GM12891 (cell line): ENCODE data around the gene SYNDIG1L. TPM values are rescaled to one million over a fixed set of nuclear protein-coding genes. Genes with fewer than 3 reads are reported as not detected.

Experiments used
- DNase-seq: peaks from one replicate; pipeline ENCODE4 v3.0.0; 2011; ENCODE audit warnings: low spot score; ENCODE audit not compliant: insufficient read length
- FAIRE-seq: peaks from 2 replicates; lab custom pipeline; 2011; peaks lifted over from hg19 to GRCh38; lab: Jason Lieb, UNC
- PAX5 ChIP-seq: IDR thresholded peaks from 2 replicates; pipeline ENCODE4 v1.6.1; 2011; ENCODE audit warnings: low read length, moderate library complexity, mild to moderate bottlenecking; ENCODE audit not compliant: insufficient read depth, severe bottlenecking
- POLR2A ChIP-seq: IDR thresholded peaks from 2 replicates; pipeline ENCODE4 v1.6.1; 2011; ENCODE audit warnings: low read depth, low read length, control low read depth
- POLR2AphosphoS5 ChIP-seq: IDR thresholded peaks from 2 replicates; pipeline ENCODE4 v1.6.1; 2011; ENCODE audit warnings: low read depth, low read length, control low read depth
- POU2F2 ChIP-seq: IDR thresholded peaks from 2 replicates; pipeline ENCODE4 v1.6.1; 2011; ENCODE audit warnings: low read depth, mild to moderate bottlenecking, control low read depth, low read length, moderate library complexity
- SPI1 ChIP-seq: IDR thresholded peaks from 2 replicates; pipeline ENCODE4 v1.6.1; 2011; ENCODE audit warnings: low read depth, low read length, control low read depth
- TAF1 ChIP-seq: IDR thresholded peaks from 2 replicates; pipeline ENCODE4 v1.6.1; 2011; ENCODE audit warnings: low read depth, low read length, control low read depth
- polyA plus RNA-seq: library from polyadenylated mRNA; unstranded; fragments of >200 nt; gene quantifications from one replicate; pipeline ENCODE4 v1.2.1, GENCODE V29; 2012; ENCODE audit warnings: low read depth, missing spikeins, inconsistent platforms; ENCODE audit not compliant: missing spikeins

SYNDIG1L gene
- not detected for polyA plus RNA-seq

- DNase-seq: no peak
- TF ChIP-seq POLR2A: no peak
- no peak for TF ChIP-seq POLR2AphosphoS5
- no peak for TF ChIP-seq SPI1
- no peak for TF ChIP-seq POU2F2
- TF ChIP-seq PAX5: no peak
- TF ChIP-seq TAF1: no peak
- no peak for FAIRE-seq
These were observed at the start of gene SYNDIG1L for GRCh38 chr14:74426202-74426582. SYNDIG1L (minus strand) TSS chr14:74426210; CDS start chr14:74409744, 16,466 bp downstream.

- no peak for FAIRE-seq
These were observed 49.7 kb upstream of the SYNDIG1L start for GRCh38 chr14:74475678-74476077.

GRCh38 chr14:74474376-74474775, 48.4 kb upstream of the SYNDIG1L start:
- FAIRE-seq (no peak), DNase-seq (no peak)

More at GRCh38 chr14:74475678-74476077, 49.7 kb upstream of the SYNDIG1L start:
- DNase-seq: no peak
- TF ChIP-seq POLR2A (no peak), POLR2AphosphoS5 (no peak), TAF1 (no peak), PAX5 (no peak), POU2F2 (no peak), SPI1 (no peak)

GRCh38 chr14:74472601-74473000, 46.6 kb upstream of the SYNDIG1L start:
- TF ChIP-seq SPI1 (peak; percentile 80), POU2F2 (no peak)
- DNase-seq (no peak), FAIRE-seq (no peak)

More at GRCh38 chr14:74474376-74474775, 48.4 kb upstream of the SYNDIG1L start:
- TF ChIP-seq SPI1: no peak
- TF ChIP-seq PAX5: no peak

- TF ChIP-seq PAX5: no peak
- TF ChIP-seq POLR2AphosphoS5: no peak
- no peak for TF ChIP-seq SPI1
- no peak for TF ChIP-seq POU2F2
- no peak for TF ChIP-seq TAF1
- TF ChIP-seq POLR2A: no peak
- DNase-seq (no peak), FAIRE-seq (no peak)
These were observed 43.8 kb upstream of the SYNDIG1L start for GRCh38 chr14:74469548-74470518.

GRCh38 chr14:74468513-74468912, 42.5 kb upstream of the SYNDIG1L start:
- no peak for FAIRE-seq
- DNase-seq: no peak

GRCh38 chr14:74465335-74465734, 39.3 kb upstream of the SYNDIG1L start:
- no peak for DNase-seq
- no peak for FAIRE-seq
- TF ChIP-seq TAF1: no peak
- no peak for TF ChIP-seq POLR2A
- no peak for TF ChIP-seq SPI1
- TF ChIP-seq PAX5: no peak
- no peak for TF ChIP-seq POLR2AphosphoS5
- no peak for TF ChIP-seq POU2F2

More at GRCh38 chr14:74468513-74468912, 42.5 kb upstream of the SYNDIG1L start:
- TF ChIP-seq POLR2AphosphoS5: no peak
- TF ChIP-seq SPI1: no peak

GRCh38 chr14:74464785-74465184, 38.8 kb upstream of the SYNDIG1L start:
- DNase-seq: no peak
- no peak for FAIRE-seq
- TF ChIP-seq PAX5: no peak
- TF ChIP-seq TAF1: no peak
- no peak for TF ChIP-seq POU2F2
- TF ChIP-seq POLR2A: no peak
- TF ChIP-seq SPI1: no peak
- no peak for TF ChIP-seq POLR2AphosphoS5

GRCh38 chr14:74463697-74464096, 37.7 kb upstream of the SYNDIG1L start:
- FAIRE-seq (no peak), DNase-seq (no peak)
- TF ChIP-seq POLR2AphosphoS5: no peak
- TF ChIP-seq TAF1: no peak

GRCh38 chr14:74462993-74463392, 37.0 kb upstream of the SYNDIG1L start:
- TF ChIP-seq PAX5 (no peak), TAF1 (no peak), POLR2AphosphoS5 (no peak), POU2F2 (no peak), POLR2A (no peak), SPI1 (no peak)
- FAIRE-seq (no peak), DNase-seq (no peak)
